A673 (cell line): ENCODE data around the gene SLC25A25. TPM values are rescaled to one million over a fixed set of nuclear protein-coding genes. Genes with fewer than 3 reads are reported as not detected.

ENCODE experiments used
- BruUV-seq: library from RNA; stranded (reverse); fragments of 400-500 nt; replicated peaks from 2 replicates; lab custom pipeline; 2021; lab: Mats Ljungman, UMichigan
- CTCF ChIA-PET: fragments of 300-600 bp; sonication (Branson Sonifier 250); formaldehyde crosslinking; loops from one replicate; lab custom pipeline; 2022; ENCODE audit warnings: antibody characterized with exemption; lab: Charles Lee
- POLR2A ChIA-PET: fragments of 300-600 bp; sonication (Branson Sonifier 250); formaldehyde crosslinking; loops from one replicate; lab custom pipeline; 2022; ENCODE audit warnings: antibody characterized with exemption; ENCODE audit not compliant: low non-redundant PET; lab: Charles Lee
- DNase-seq: peaks from one replicate; pipeline ENCODE4 v3.0.0-alpha.2; 2015; ENCODE audit warnings: low spot score
- H3K27ac ChIP-seq: fragments of 200-600 bp; sonication (generic); 2 replicates; pipeline ENCODE4 v1.5.1; 2016; ENCODE audit warnings: mixed run types, low read depth, mild to moderate bottlenecking, mixed read lengths, antibody characterized with exemption, low read length; ENCODE audit not compliant: poor library complexity, severe bottlenecking
- H3K27me3 ChIP-seq: fragments of 200-600 bp; sonication (generic); replicated peaks from 2 replicates; pipeline ENCODE4 v1.6.1; 2017; ENCODE audit warnings: mixed run types, low read depth, mild to moderate bottlenecking, mixed read lengths, antibody characterized with exemption, low read length; ENCODE audit not compliant: insufficient read depth, poor library complexity
- H3K36me3 ChIP-seq: fragments of 200-600 bp; sonication (generic); 2 replicates; pipeline ENCODE4 v1.6.1; 2016; ENCODE audit warnings: mixed run types, mild to moderate bottlenecking, mixed read lengths, antibody characterized with exemption, low read length; ENCODE audit not compliant: insufficient read depth, poor library complexity, severe bottlenecking
- H3K4me1 ChIP-seq: fragments of 200-600 bp; sonication (generic); 2 replicates; pipeline ENCODE4 v1.6.1; 2017; ENCODE audit warnings: mixed run types, mild to moderate bottlenecking, mixed read lengths, antibody characterized with exemption, low read length; ENCODE audit not compliant: insufficient read depth, poor library complexity, severe bottlenecking
- H3K4me3 ChIP-seq: fragments of 200-600 bp; sonication (generic); 2 replicates; pipeline ENCODE4 v1.5.1; 2016; ENCODE audit warnings: low read depth, mixed run types, mild to moderate bottlenecking, mixed read lengths, low read length; ENCODE audit not compliant: poor library complexity, severe bottlenecking
- H3K9me3 ChIP-seq: fragments of 200-600 bp; sonication (generic); 2 replicates; pipeline ENCODE4 v1.6.1; 2016; ENCODE audit warnings: mixed run types, low read depth, mild to moderate bottlenecking, mixed read lengths, antibody characterized with exemption, low read length; ENCODE audit not compliant: poor library complexity, severe bottlenecking
- CTCF ChIP-seq: fragments of 300-800, 200-600 bp; sonication (generic); conservative IDR thresholded peaks from 2 replicates; pipeline ENCODE4 v1.5.1; 2017; ENCODE audit warnings: low read depth, mild to moderate bottlenecking, antibody characterized with exemption, low read length, moderate library complexity, mixed read lengths
- EZH2 ChIP-seq: fragments of 200-600 bp; sonication (generic); IDR thresholded peaks from 2 replicates; pipeline ENCODE4 v1.6.1; 2017; ENCODE audit warnings: borderline replicate concordance, low read depth, mild to moderate bottlenecking, mixed read lengths, antibody characterized with exemption, low read length; ENCODE audit not compliant: poor library complexity, severe bottlenecking
- intact Hi-C: fragments of 100-400 bp; cut with micrococcal nuclease; formaldehyde crosslinking; loops from one replicate; pipeline ENCODE4 v1.10.0; 2022; ENCODE audit not compliant: unreplicated experiment
- total RNA-seq: library from RNA; stranded (reverse); gene quantifications from 2 replicates; pipeline ENCODE4 v1.2.3, GENCODE V29; 2021

SLC25A25 gene
- total RNA-seq, 1 experiment from 2014 or later: 24.7 TPM

- no peaks in the 10 kb centered on the region for H3K27me3 ChIP-seq
- no peak overlapping the region for H3K4me3 ChIP-seq
- BruUV-seq: no TSS peak
- DNase-seq: no peak
- H3K27ac ChIP-seq: no peak overlapping the region
- intact Hi-C loops: no loop called here
- no peaks in the 10 kb centered on the region for H3K36me3 ChIP-seq
- no peaks in the 10 kb centered on the region for H3K9me3 ChIP-seq
- POLR2A ChIA-PET: no interaction called here
- H3K4me1 ChIP-seq: no peaks in the 10 kb centered on the region
- TF ChIP-seq CTCF: no peak
- CTCF ChIA-PET: no interaction called here
These were observed 69.1 kb downstream of the SLC25A25 start for GRCh38 chr9:128136816-128137793.

GRCh38 chr9:128138001-128138400, 70.0 kb downstream of the SLC25A25 start:
- H3K36me3 ChIP-seq: no peaks in the 10 kb centered on the region
- no peaks in the 10 kb centered on the region for H3K9me3 ChIP-seq
- BruUV-seq: no TSS peak
- H3K4me3 ChIP-seq: no peak overlapping the region
- no peaks in the 10 kb centered on the region for H3K4me1 ChIP-seq
- H3K27ac ChIP-seq: no peak overlapping the region
- POLR2A ChIA-PET: no interaction called here
- CTCF ChIA-PET: no interaction called here
- no peaks in the 10 kb centered on the region for H3K27me3 ChIP-seq
- DNase-seq: no peak
- TF ChIP-seq EZH2 (no peak), CTCF (no peak)
- intact Hi-C loops: no loop called here

GRCh38 chr9:128139621-128140020, 71.6 kb downstream of the SLC25A25 start:
- no peaks in the 10 kb centered on the region for H3K4me1 ChIP-seq
- no peak for TF ChIP-seq CTCF
- TF ChIP-seq EZH2: no peak
- no peaks in the 10 kb centered on the region for H3K36me3 ChIP-seq
- no peaks in the 10 kb centered on the region for H3K27me3 ChIP-seq
- no peaks in the 10 kb centered on the region for H3K9me3 ChIP-seq
- H3K4me3 ChIP-seq: no peak overlapping the region
- intact Hi-C loops: no loop called here
- BruUV-seq: no TSS peak
- no peak for DNase-seq
- CTCF ChIA-PET: no interaction called here
- POLR2A ChIA-PET: no interaction called here
- H3K27ac ChIP-seq: no peak overlapping the region
